K562 (cell line): ENCODE results near the gene PTP4A1.

ENCODE experiments used
- CTCF ChIP-seq, 3 experiments: IDR thresholded peaks in 2 of 3; conservative IDR thresholded peaks in 1 of 3; 2 replicates each; pipeline ENCODE4 v1.5.1; 2011 to 2012; ENCODE audit warnings: low read length in 3 of 3, mild to moderate bottlenecking in 3 of 3, control low read depth in 2 of 3, improper control_type of control experiment in 1 of 3, inconsistent platforms in 1 of 3, low read depth in 1 of 3, mixed read lengths in 1 of 3, moderate library complexity in 1 of 3; ENCODE audit not compliant: insufficient read depth in 2 of 3
- EZH2 ChIP-seq: IDR thresholded peaks from 2 replicates; pipeline ENCODE4 v1.6.1; 2012; ENCODE audit warnings: low read depth, mild to moderate bottlenecking, inconsistent platforms, low read length, borderline replicate concordance
- HBP1 ChIP-seq: fragments of 450-650 bp; formaldehyde crosslinking; IDR thresholded peaks from 2 replicates; pipeline ENCODE4 v1.4.0; 2022; ENCODE audit warnings: missing genetic modification characterization
- LCOR ChIP-seq: sonication (generic); formaldehyde crosslinking; IDR thresholded peaks from 2 replicates; pipeline ENCODE4 v1.8.0; 2022; ENCODE audit warnings: mild to moderate bottlenecking, missing genetic modification reagents
- MXI1 ChIP-seq: IDR thresholded peaks from 2 replicates; pipeline ENCODE4 v1.6.1; 2011; ENCODE audit warnings: low read depth, mild to moderate bottlenecking, improper control_type of control experiment, low read length
- NRF1 ChIP-seq, 2 experiments: fragments of 450-650 bp; IDR thresholded peaks in 1 of 2; conservative IDR thresholded peaks in 1 of 2; 2 replicates each; pipeline ENCODE4 v1.6.1; 2014; ENCODE audit warnings: mild to moderate bottlenecking in 2 of 2
- SMARCB1 ChIP-seq: IDR thresholded peaks from 2 replicates; pipeline ENCODE4 v1.6.1; 2011; ENCODE audit warnings: improper control_type of control experiment, low read depth; ENCODE audit not compliant: insufficient read length
- YY1 ChIP-seq, 3 experiments: IDR thresholded peaks; 2 replicates each; pipeline ENCODE4 v1.6.1; 2011; ENCODE audit warnings: low read length in 2 of 3, mild to moderate bottlenecking in 2 of 3, moderate library complexity in 2 of 3, borderline replicate concordance in 1 of 3, control low read depth in 1 of 3, low read depth in 1 of 3; ENCODE audit not compliant: insufficient read depth in 3 of 3, insufficient replicate concordance in 2 of 3, control insufficient read depth in 1 of 3, insufficient read length in 1 of 3; ENCODE audit errors: extremely low read depth in 1 of 3
- ZBTB34 ChIP-seq: fragments of 250-450 bp; sonication (Bioruptor Pico); IDR thresholded peaks from 2 replicates; pipeline ENCODE4 v1.8.0; 2021; ENCODE audit warnings: mild to moderate bottlenecking, moderate library complexity
- ZNF174 ChIP-seq: fragments of 250-450 bp; sonication (Bioruptor Pico); IDR thresholded peaks from 2 replicates; pipeline ENCODE4 v1.4.0; 2020; ENCODE audit warnings: mild to moderate bottlenecking
- ZNF253 ChIP-seq: fragments of 250-450 bp; sonication (Bioruptor Pico); conservative IDR thresholded peaks from 2 replicates; pipeline ENCODE4 v1.6.1; 2021; ENCODE audit warnings: mild to moderate bottlenecking

- TF ChIP-seq CTCF (IDR thresholded peaks at IDR 0.05 in 2 of 3, conservative IDR thresholded peaks at IDR 0.05 in 1 of 3; ENCODE audit: insufficient read depth in 2 of 3, low read depth in 1 of 3, low read length in 3 of 3) = no peak
- no peak for TF ChIP-seq EZH2
- no peak for TF ChIP-seq ZNF253 (CRISPR knock-in tag)
- no peak for TF ChIP-seq ZNF174 (CRISPR knock-in tag)
- TF ChIP-seq NRF1 (conservative IDR thresholded peaks at IDR 0.05 in 1 of 2, IDR thresholded peaks at IDR 0.05 in 1 of 2) = no peak
- no peak for TF ChIP-seq YY1 (IDR thresholded peaks at IDR 0.05; ENCODE audit: borderline replicate concordance in 1 of 3, control insufficient read depth in 1 of 3, extremely low read depth in 1 of 3, insufficient read depth in 3 of 3, insufficient read length in 1 of 3, insufficient replicate concordance in 2 of 3, low read depth in 1 of 3, low read length in 2 of 3)
- TF ChIP-seq MXI1 = no peak
- no peak for TF ChIP-seq LCOR (CRISPR knock-in tag)
- no peak for TF ChIP-seq SMARCB1
- TF ChIP-seq ZBTB34 = no peak
- TF ChIP-seq HBP1 = no peak
These were observed 34.4 kb upstream of the PTP4A1 start for GRCh38 chr6:63537959-63538300.
